Natural killer cell treated with Interleukin-12 subunit alpha and Interleukin-12 subunit beta and Interleukin-15 and Interleukin-18, amount 100 ng/mL, for 72 hours (primary cell): ENCODE measurements around the gene OCRL. TPM values are rescaled to one million over a fixed set of nuclear protein-coding genes. Genes with fewer than 3 reads are reported as not detected.
A peak's percentile ranks its signal among the peaks of the same experiment; 100 is the strongest.

Experiments used
- ATAC-seq, 2 donors: fragments of 150-1000 bp; cut with Tn5 transposase in 1 of 2; sonication (Bioruptor Pico), chemical (Tn5 transposase) in 1 of 2; 2 replicates each; pipeline ENCODE4 v1.10.0; 2021
- DNase-seq: peaks from one replicate; pipeline ENCODE4 v3.0.0; 2022; ENCODE audit warnings: low spot score
- H3K27ac Mint-ChIP-seq, 2 donors: 1 replicate in 1 of 2; 2 replicates in 1 of 2; pipeline ENCODE4 v1.8.0; 2022; ENCODE audit warnings: mixed read lengths in 2 of 2, mild to moderate bottlenecking in 1 of 2, moderate library complexity in 1 of 2
- H3K27me3 Mint-ChIP-seq, 2 donors: 1 replicate in 1 of 2; 2 replicates in 1 of 2; pipeline ENCODE4 v1.8.0; 2022; ENCODE audit warnings: mixed read lengths in 2 of 2
- H3K36me3 Mint-ChIP-seq: one replicate; pipeline ENCODE4 v1.8.0; 2022; ENCODE audit warnings: mixed read lengths
- H3K4me1 Mint-ChIP-seq, 2 donors: 1 replicate in 1 of 2; 2 replicates in 1 of 2; pipeline ENCODE4 v1.8.0; 2022; ENCODE audit warnings: low read depth in 2 of 2, mixed read lengths in 2 of 2, mild to moderate bottlenecking in 1 of 2
- H3K4me3 Mint-ChIP-seq: one replicate; pipeline ENCODE4 v1.8.0; 2022; ENCODE audit warnings: mixed read lengths
- H3K9me3 Mint-ChIP-seq: 2 replicates; pipeline ENCODE4 v1.8.0; 2022; ENCODE audit warnings: mixed read lengths
- total RNA-seq, 2 donors: library from RNA; stranded (reverse); gene quantifications; one replicate each; pipeline ENCODE4 v1.2.3, GENCODE V29; 2022

Gene OCRL
- total RNA-seq, 2 donors from 2014 or later = 3.5 to 4.9 TPM

GRCh38 chrX:129609395-129609794 is 69.3 kb downstream of the OCRL start:
- Mint-ChIP-seq H3K4me1 (peaks cover 0 to 9% of the 10 kb centered on the region in 2 donors), H3K27me3 (peaks cover 0 to 17% of the 10 kb centered on the region in 2 donors), H3K36me3 (no peaks in the 10 kb centered on the region), H3K4me3 (no peak overlapping the region), H3K27ac (no peak overlapping the region), H3K9me3 (no peaks in the 10 kb centered on the region)
- ATAC-seq (no peak), DNase-seq (no peak)

GRCh38 chrX:129612396-129612795 is 72.3 kb downstream of the OCRL start:
- ATAC-seq = no peak
- H3K9me3 Mint-ChIP-seq = no peaks in the 10 kb centered on the region

GRCh38 chrX:129613596-129613995 is 73.5 kb downstream of the OCRL start:
- ATAC-seq = no peak
- no peak for DNase-seq
- Mint-ChIP-seq H3K9me3 (no peaks in the 10 kb centered on the region), H3K36me3 (no peaks in the 10 kb centered on the region), H3K27me3 (peaks cover 0 to 14% of the 10 kb centered on the region in 2 donors), H3K27ac (peak overlapping the region in 1 of 2 donors; percentile 11), H3K4me1 (no peaks in the 10 kb centered on the region), H3K4me3 (no peak overlapping the region)

More at GRCh38 chrX:129612396-129612795, 72.3 kb downstream of the OCRL start:
- Mint-ChIP-seq H3K36me3 (no peaks in the 10 kb centered on the region), H3K27me3 (peaks cover 0 to 15% of the 10 kb centered on the region in 2 donors), H3K4me1 (no peaks in the 10 kb centered on the region), H3K4me3 (no peak overlapping the region), H3K27ac (no peak overlapping the region)
- no peak for DNase-seq

- H3K27ac Mint-ChIP-seq = no peak overlapping the region
- no peaks in the 10 kb centered on the region for H3K4me1 Mint-ChIP-seq
- peaks cover 0 to 6% of the 10 kb centered on the region in 2 donors for H3K27me3 Mint-ChIP-seq
- ATAC-seq (no peak), DNase-seq (no peak)
- no peak overlapping the region for H3K4me3 Mint-ChIP-seq
- no peaks in the 10 kb centered on the region for H3K9me3 Mint-ChIP-seq
- no peaks in the 10 kb centered on the region for H3K36me3 Mint-ChIP-seq
These were observed 74.6 kb downstream of the OCRL start for GRCh38 chrX:129614481-129615255.

- Mint-ChIP-seq H3K27ac (no peak overlapping the region), H3K4me1 (no peaks in the 10 kb centered on the region), H3K9me3 (no peaks in the 10 kb centered on the region), H3K27me3 (peaks cover 0 to 6% of the 10 kb centered on the region in 2 donors), H3K4me3 (no peak overlapping the region), H3K36me3 (no peaks in the 10 kb centered on the region)
- no peak for ATAC-seq
- DNase-seq = no peak
These were observed 77.4 kb downstream of the OCRL start for GRCh38 chrX:129617420-129617819.

- H3K4me1 Mint-ChIP-seq = no peaks in the 10 kb centered on the region
- ATAC-seq = peak in 1 of 2 donors; percentile 48
- DNase-seq = no peak
- H3K27me3 Mint-ChIP-seq = peaks cover 0 to 11% of the 10 kb centered on the region in 2 donors
- H3K27ac Mint-ChIP-seq = no peak overlapping the region
- no peaks in the 10 kb centered on the region for H3K36me3 Mint-ChIP-seq
- no peaks in the 10 kb centered on the region for H3K9me3 Mint-ChIP-seq
- H3K4me3 Mint-ChIP-seq = no peak overlapping the region
These were observed 78.9 kb downstream of the OCRL start for GRCh38 chrX:129618997-129619396.

- no peaks in the 10 kb centered on the region for H3K36me3 Mint-ChIP-seq
- DNase-seq (no peak), ATAC-seq (no peak)
- H3K27me3 Mint-ChIP-seq = peaks cover 0 to 27% of the 10 kb centered on the region in 2 donors
- no peak overlapping the region for H3K4me3 Mint-ChIP-seq
- H3K4me1 Mint-ChIP-seq = no peaks in the 10 kb centered on the region
- no peak overlapping the region for H3K27ac Mint-ChIP-seq
- H3K9me3 Mint-ChIP-seq = no peaks in the 10 kb centered on the region
These were observed 82.8 kb downstream of the OCRL start for GRCh38 chrX:129622757-129623301.

GRCh38 chrX:129626026-129626425 is 86.0 kb downstream of the OCRL start:
- peaks cover 0 to 34% of the 10 kb centered on the region in 2 donors for H3K27me3 Mint-ChIP-seq
- no peaks in the 10 kb centered on the region for H3K36me3 Mint-ChIP-seq
- H3K9me3 Mint-ChIP-seq = no peaks in the 10 kb centered on the region
- H3K27ac Mint-ChIP-seq = no peak overlapping the region
- no peak overlapping the region for H3K4me3 Mint-ChIP-seq
- H3K4me1 Mint-ChIP-seq = no peaks in the 10 kb centered on the region
- DNase-seq (no peak), ATAC-seq (no peak)

- peaks cover 0 to 24% of the 10 kb centered on the region in 2 donors for H3K27me3 Mint-ChIP-seq
- no peak overlapping the region for H3K4me3 Mint-ChIP-seq
- H3K4me1 Mint-ChIP-seq = peaks cover 0 to 3% of the 10 kb centered on the region in 2 donors
- DNase-seq (no peak), ATAC-seq (no peak)
- H3K27ac Mint-ChIP-seq = no peak overlapping the region
- H3K36me3 Mint-ChIP-seq = no peaks in the 10 kb centered on the region
- no peaks in the 10 kb centered on the region for H3K9me3 Mint-ChIP-seq
These were observed 89.8 kb downstream of the OCRL start for GRCh38 chrX:129629837-129630236.

- H3K9me3 Mint-ChIP-seq = no peaks in the 10 kb centered on the region
- H3K36me3 Mint-ChIP-seq = no peaks in the 10 kb centered on the region
- DNase-seq (no peak), ATAC-seq (no peak)
- H3K27me3 Mint-ChIP-seq = peaks cover 0 to 13% of the 10 kb centered on the region in 2 donors
- H3K27ac Mint-ChIP-seq = no peak overlapping the region
- H3K4me3 Mint-ChIP-seq = no peak overlapping the region
- peaks cover 0 to 3% of the 10 kb centered on the region in 2 donors for H3K4me1 Mint-ChIP-seq
These were observed 91.8 kb downstream of the OCRL start for GRCh38 chrX:129631849-129632248.

- no peak overlapping the region for H3K27ac Mint-ChIP-seq
- H3K9me3 Mint-ChIP-seq = no peaks in the 10 kb centered on the region
- H3K36me3 Mint-ChIP-seq = no peaks in the 10 kb centered on the region
- no peak overlapping the region for H3K4me3 Mint-ChIP-seq
- DNase-seq (no peak), ATAC-seq (no peak)
- peaks cover 0 to 7% of the 10 kb centered on the region in 2 donors for H3K4me1 Mint-ChIP-seq
- peaks cover 0 to 12% of the 10 kb centered on the region in 2 donors for H3K27me3 Mint-ChIP-seq
These were observed 92.4 kb downstream of the OCRL start for GRCh38 chrX:129632443-129632842.

GRCh38 chrX:129634541-129634940 is 94.5 kb downstream of the OCRL start:
- H3K4me3 Mint-ChIP-seq = no peak overlapping the region
- H3K27me3 Mint-ChIP-seq = peaks cover 0 to 7% of the 10 kb centered on the region in 2 donors
- H3K36me3 Mint-ChIP-seq = no peaks in the 10 kb centered on the region
- ATAC-seq (no peak), DNase-seq (no peak)
- H3K27ac Mint-ChIP-seq = no peak overlapping the region
- no peaks in the 10 kb centered on the region for H3K9me3 Mint-ChIP-seq
- peaks cover 0 to 10% of the 10 kb centered on the region in 2 donors for H3K4me1 Mint-ChIP-seq

- H3K4me3 Mint-ChIP-seq = no peak overlapping the region
- no peak for DNase-seq
- no peaks in the 10 kb centered on the region for H3K9me3 Mint-ChIP-seq
- no peak overlapping the region for H3K27ac Mint-ChIP-seq
- no peak for ATAC-seq
- H3K36me3 Mint-ChIP-seq = no peaks in the 10 kb centered on the region
- peaks cover 0 to 10% of the 10 kb centered on the region in 2 donors for H3K4me1 Mint-ChIP-seq
- peaks cover 0 to 9% of the 10 kb centered on the region in 2 donors for H3K27me3 Mint-ChIP-seq
These were observed 96.2 kb downstream of the OCRL start for GRCh38 chrX:129636175-129636681.
